Ascending aorta (tissue), 2 donors: ENCODE data around the gene CTXND1. TPM values are rescaled to one million over a fixed set of nuclear protein-coding genes. Genes with fewer than 3 reads are reported as not detected.

Experiments used
- DNase-seq, 2 donors: peaks; one replicate each; pipeline ENCODE4 v3.0.0-alpha.2; 2019; ENCODE audit warnings: low spot score in 2 of 2
- H3K27ac ChIP-seq, 2 donors: fragments of 200-600 bp; sonication (generic); one replicate each; pipeline ENCODE4 v1.5.1; 2016 to 2017; ENCODE audit warnings: mild to moderate bottlenecking in 1 of 2
- H3K27me3 ChIP-seq: fragments of 200-600 bp; sonication (generic); one replicate; pipeline ENCODE4 v1.5.1; 2017
- H3K36me3 ChIP-seq, 2 donors: fragments of 200-600 bp; sonication (generic); one replicate each; pipeline ENCODE4 v1.5.1; 2016
- H3K4me1 ChIP-seq, 2 donors: fragments of 200-600 bp; sonication (generic); one replicate each; pipeline ENCODE4 v1.5.1; 2016 to 2017; ENCODE audit warnings: mild to moderate bottlenecking in 1 of 2
- H3K4me3 ChIP-seq, 2 donors: fragments of 200-600 bp; sonication (generic); one replicate each; pipeline ENCODE4 v1.5.1; 2016 to 2017; ENCODE audit warnings: mild to moderate bottlenecking in 1 of 2
- H3K9me3 ChIP-seq, 2 donors: fragments of 200-600 bp; sonication (generic); one replicate each; pipeline ENCODE4 v1.5.1; 2016
- CTCF ChIP-seq, 3 experiments: fragments of 200-600 bp in 2 of 3; fragments of 450-650 bp in 1 of 3; sonication (generic) in 2 of 3; IDR thresholded peaks; one replicate each; pipeline ENCODE4 v1.5.1; 2016 to 2019; ENCODE audit warnings: antibody characterized with exemption in 3 of 3, mild to moderate bottlenecking in 1 of 3, moderate library complexity in 1 of 3
- intact Hi-C: fragments of 100-400 bp; cut with DNase I; formaldehyde crosslinking; loops from one replicate; pipeline ENCODE4 v1.15.1; 2023
- total RNA-seq: library from RNA; depleted of rRNA; stranded (reverse); fragments of >200 nt; gene quantifications from one replicate; pipeline ENCODE4 v1.1.0, GENCODE V29; 2016

Gene CTXND1
- total RNA-seq, 1 donor from 2014 or later: 0.11 TPM

DNA sequence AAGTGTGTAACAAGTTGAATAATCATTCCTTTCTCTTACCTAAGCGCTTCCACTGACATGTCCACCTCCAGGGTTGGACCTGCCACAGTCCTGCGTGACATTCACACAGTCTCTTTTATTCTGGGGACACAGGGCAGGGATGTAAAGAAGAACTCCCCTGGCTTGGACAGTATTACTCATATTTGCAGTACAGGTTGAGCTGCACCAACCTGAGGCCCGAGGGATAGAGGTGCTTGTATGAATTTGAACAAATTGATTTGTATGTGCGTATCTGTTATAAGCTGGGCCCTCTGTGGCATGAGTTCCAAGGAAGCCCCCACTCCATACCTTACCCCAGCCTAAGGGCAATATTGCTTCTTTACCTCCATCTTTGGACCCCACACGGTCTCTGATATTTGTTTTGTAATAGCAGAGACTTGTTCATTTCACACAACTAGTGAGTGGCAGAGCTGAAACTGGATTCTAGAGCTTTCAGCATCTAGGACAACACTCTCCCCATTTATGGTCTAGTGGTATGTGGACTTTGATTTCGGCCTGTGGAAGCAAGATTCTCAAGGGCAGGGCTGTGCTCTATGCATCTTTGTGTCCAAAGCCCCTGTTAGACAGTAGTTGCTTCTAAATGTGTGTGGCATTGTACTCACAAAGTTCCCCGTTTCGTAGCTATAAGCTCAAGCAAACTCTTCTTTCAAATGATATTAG is 60.0 kb downstream of the CTXND1 start:
- no peak overlapping the region for H3K4me3 ChIP-seq
- H3K27ac ChIP-seq: no peak overlapping the region
- H3K4me1 ChIP-seq: no peaks in the 10 kb centered on the region
- DNase-seq: peak in 1 of 2 donors; percentile 39
- H3K9me3 ChIP-seq: no peaks in the 10 kb centered on the region
- peaks cover 0 to 8% of the 10 kb centered on the region in 2 donors for H3K36me3 ChIP-seq
- TF ChIP-seq CTCF (IDR thresholded peaks at IDR 0.05): no peak
- H3K27me3 ChIP-seq: no peaks in the 10 kb centered on the region
- intact Hi-C loops: no loop called here

DNA sequence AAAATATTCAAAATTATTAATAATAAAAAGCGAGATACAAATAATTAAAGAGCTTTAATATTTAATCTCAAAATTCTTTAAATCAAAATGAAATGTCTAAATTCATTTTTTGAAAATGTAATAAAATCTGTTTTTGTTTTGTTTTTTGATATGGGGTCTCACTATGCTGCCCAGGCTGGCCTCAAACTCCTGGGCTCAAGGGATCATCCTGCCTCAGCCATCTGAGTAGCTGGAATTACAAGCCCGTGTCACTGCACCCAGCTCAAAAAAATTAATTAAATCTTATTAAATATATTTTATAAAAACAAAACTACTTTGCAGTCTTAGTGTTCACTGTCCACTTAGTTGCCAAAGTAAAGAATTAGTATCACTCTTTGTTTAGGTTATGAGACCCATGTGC is 60.8 kb downstream of the CTXND1 start:
- intact Hi-C loops: no loop called here
- Histone ChIP-seq H3K4me1 (no peaks in the 10 kb centered on the region), H3K27ac (no peak overlapping the region), H3K36me3 (peaks cover 4 to 16% of the 10 kb centered on the region in 2 donors), H3K27me3 (no peaks in the 10 kb centered on the region), H3K9me3 (no peaks in the 10 kb centered on the region), H3K4me3 (no peak overlapping the region)
- DNase-seq: no peak
- TF ChIP-seq CTCF (IDR thresholded peaks at IDR 0.05): no peak

DNA sequence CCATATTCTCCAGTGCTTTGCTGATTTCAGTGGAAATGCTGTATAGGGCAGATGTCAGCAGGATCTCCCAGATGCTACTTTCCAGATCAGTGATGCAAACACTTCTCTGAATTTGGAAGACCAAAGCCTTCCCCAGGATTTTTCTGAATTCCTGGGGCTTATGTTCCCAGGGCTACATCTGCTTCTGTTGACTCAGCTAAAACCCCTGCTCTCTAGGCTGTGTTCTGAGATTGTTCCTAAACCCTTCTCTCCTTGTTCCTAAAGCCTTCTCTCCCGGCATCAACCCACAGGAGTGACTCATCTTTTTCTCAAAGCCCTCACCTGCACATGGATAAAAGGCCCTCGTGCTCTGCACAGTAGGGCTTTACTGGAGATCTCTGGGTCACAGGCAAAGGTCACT is 63.8 kb downstream of the CTXND1 start:
- Histone ChIP-seq H3K27me3 (no peaks in the 10 kb centered on the region), H3K36me3 (peaks cover 10 to 35% of the 10 kb centered on the region in 2 donors), H3K4me3 (no peak overlapping the region), H3K9me3 (no peaks in the 10 kb centered on the region), H3K27ac (no peak overlapping the region), H3K4me1 (peaks cover 0 to 1% of the 10 kb centered on the region in 2 donors)
- DNase-seq: no peak
- TF ChIP-seq CTCF (IDR thresholded peaks at IDR 0.05): no peak
- intact Hi-C loops: no loop called here

- intact Hi-C loops: no loop called here
- H3K27ac ChIP-seq: no peak overlapping the region
- H3K4me1 ChIP-seq: peaks cover 0 to 8% of the 10 kb centered on the region in 2 donors
- no peaks in the 10 kb centered on the region for H3K9me3 ChIP-seq
- peaks cover 10 to 35% of the 10 kb centered on the region in 2 donors for H3K36me3 ChIP-seq
- no peak overlapping the region for H3K4me3 ChIP-seq
- no peak for DNase-seq
- TF ChIP-seq CTCF (IDR thresholded peaks at IDR 0.05): no peak
- H3K27me3 ChIP-seq: no peaks in the 10 kb centered on the region
These were observed 65.4 kb downstream of the CTXND1 start for GRCh38 chr15:80186597-80186996.

- Histone ChIP-seq H3K27ac (no peak overlapping the region), H3K9me3 (no peaks in the 10 kb centered on the region), H3K4me3 (no peak overlapping the region), H3K4me1 (peaks cover 0 to 8% of the 10 kb centered on the region in 2 donors), H3K27me3 (no peaks in the 10 kb centered on the region), H3K36me3 (peaks cover 10 to 35% of the 10 kb centered on the region in 2 donors)
- TF ChIP-seq CTCF (IDR thresholded peaks at IDR 0.05): no peak
- intact Hi-C loops: no loop called here
- DNase-seq: no peak
These were observed 65.9 kb downstream of the CTXND1 start for GRCh38 chr15:80186066-80186465.
